Measurements from ENCODE around the gene XAF1.
A peak's percentile ranks its signal among the peaks of the same experiment; 100 is the strongest.

The XAF1 gene

GRCh38 chr17:6752068-6752909 is 3.6 kb upstream of the XAF1 start:
- no peaks in the 10 kb centered on the region for H3K36me3 ChIP-seq (ENCODE audit: insufficient read depth, low read length)
- H3F3A ChIP-seq (ENCODE audit: low read depth): no peaks in the 10 kb centered on the region
- no peak overlapping the region for H3K4me3 ChIP-seq (ENCODE audit: low read length, poor library complexity, severe bottlenecking)
- H3K9me3 ChIP-seq (ENCODE audit: insufficient read depth, low read depth, low read length): no peaks in the 10 kb centered on the region
- peak overlapping the region; percentile 25 for H2AFZ ChIP-seq (ENCODE audit: low read length)
- H3K4me2 ChIP-seq (ENCODE audit: low read depth, low read length, poor library complexity, severe bottlenecking): no peak overlapping the region
- TF ChIP-seq CTCF (conservative IDR thresholded peaks at IDR 0.05; ENCODE audit: low read length) (no peak), EZH2phosphoT487 (IDR thresholded peaks at IDR 0.05; ENCODE audit: borderline replicate concordance) (no peak)
- no peaks in the 10 kb centered on the region for H4K20me1 ChIP-seq (ENCODE audit: insufficient read depth, low read length, poor library complexity, severe bottlenecking)
- no peaks in the 10 kb centered on the region for H3K27me3 ChIP-seq (ENCODE audit: insufficient read depth, low read length, poor library complexity, severe bottlenecking)
- no peaks in the 10 kb centered on the region for H3K9me2 ChIP-seq (replicated peaks; ENCODE audit: low read depth, low read length)
- H3K79me2 ChIP-seq (ENCODE audit: insufficient read depth, low read length): no peaks in the 10 kb centered on the region
- H3K4me1 ChIP-seq (ENCODE audit: insufficient read depth, low read length, poor library complexity, severe bottlenecking): no peaks in the 10 kb centered on the region
- H3K9ac ChIP-seq (ENCODE audit: low read depth, low read length, poor library complexity, severe bottlenecking): no peak overlapping the region

GRCh38 chr17:6753006-6753445 is 2.8 kb upstream of the XAF1 start:
- H3K9ac ChIP-seq (ENCODE audit: low read depth, low read length, poor library complexity, severe bottlenecking): no peak overlapping the region

GRCh38 chr17:6753546-6753945 is 2.3 kb upstream of the XAF1 start:
- TF ChIP-seq EZH2phosphoT487 (IDR thresholded peaks at IDR 0.05; ENCODE audit: borderline replicate concordance) (no peak), CTCF (conservative IDR thresholded peaks at IDR 0.05; ENCODE audit: low read length) (no peak)
- no peaks in the 10 kb centered on the region for H3K9me3 ChIP-seq (ENCODE audit: insufficient read depth, low read depth, low read length)
- H3K27me3 ChIP-seq (ENCODE audit: insufficient read depth, low read length, poor library complexity, severe bottlenecking): no peaks in the 10 kb centered on the region
- H4K20me1 ChIP-seq (ENCODE audit: insufficient read depth, low read length, poor library complexity, severe bottlenecking): no peaks in the 10 kb centered on the region
- no peak overlapping the region for H3K4me3 ChIP-seq (ENCODE audit: low read length, poor library complexity, severe bottlenecking)
- no peaks in the 10 kb centered on the region for H3K4me1 ChIP-seq (ENCODE audit: insufficient read depth, low read length, poor library complexity, severe bottlenecking)
- no peak overlapping the region for H3K4me2 ChIP-seq (ENCODE audit: low read depth, low read length, poor library complexity, severe bottlenecking)
- H3F3A ChIP-seq (ENCODE audit: low read depth): no peaks in the 10 kb centered on the region
- no peak overlapping the region for H3K9ac ChIP-seq (ENCODE audit: low read depth, low read length, poor library complexity, severe bottlenecking)
- H3K36me3 ChIP-seq (ENCODE audit: insufficient read depth, low read length): no peaks in the 10 kb centered on the region
- H3K9me2 ChIP-seq (replicated peaks; ENCODE audit: low read depth, low read length): no peaks in the 10 kb centered on the region
- H2AFZ ChIP-seq (ENCODE audit: low read length): no peak overlapping the region
- H3K79me2 ChIP-seq (ENCODE audit: insufficient read depth, low read length): no peaks in the 10 kb centered on the region

More at GRCh38 chr17:6753006-6753445, 2.8 kb upstream of the XAF1 start:
- H3K4me2 ChIP-seq (ENCODE audit: low read depth, low read length, poor library complexity, severe bottlenecking): no peak overlapping the region
- no peaks in the 10 kb centered on the region for H3F3A ChIP-seq (ENCODE audit: low read depth)
- H3K79me2 ChIP-seq (ENCODE audit: insufficient read depth, low read length): no peaks in the 10 kb centered on the region
- no peaks in the 10 kb centered on the region for H3K9me3 ChIP-seq (ENCODE audit: insufficient read depth, low read depth, low read length)
- H4K20me1 ChIP-seq (ENCODE audit: insufficient read depth, low read length, poor library complexity, severe bottlenecking): no peaks in the 10 kb centered on the region
- no peak overlapping the region for H3K4me3 ChIP-seq (ENCODE audit: low read length, poor library complexity, severe bottlenecking)
- no peaks in the 10 kb centered on the region for H3K27me3 ChIP-seq (ENCODE audit: insufficient read depth, low read length, poor library complexity, severe bottlenecking)
- TF ChIP-seq EZH2phosphoT487 (IDR thresholded peaks at IDR 0.05; ENCODE audit: borderline replicate concordance): no peak
- no peak for TF ChIP-seq CTCF (conservative IDR thresholded peaks at IDR 0.05; ENCODE audit: low read length)
- no peaks in the 10 kb centered on the region for H3K9me2 ChIP-seq (replicated peaks; ENCODE audit: low read depth, low read length)
- no peaks in the 10 kb centered on the region for H3K36me3 ChIP-seq (ENCODE audit: insufficient read depth, low read length)
- no peak overlapping the region for H2AFZ ChIP-seq (ENCODE audit: low read length)
- no peaks in the 10 kb centered on the region for H3K4me1 ChIP-seq (ENCODE audit: insufficient read depth, low read length, poor library complexity, severe bottlenecking)

Data from Loucy (cell line).